Activated naive CD4-positive, alpha-beta T cell treated with anti-CD3 and anti-CD28 coated beads for 36 hours (primary cell): ENCODE measurements around the gene EPC2. TPM values are rescaled to one million over a fixed set of nuclear protein-coding genes. Genes with fewer than 3 reads are reported as not detected.

Experiments
- CTCF ChIA-PET: fragments of 350-600 bp; sonication (Branson Sonifier 250); formaldehyde crosslinking; loops from one replicate; lab custom pipeline; 2021; ENCODE audit warnings: antibody characterized with exemption; lab: Charles Lee
- DNase-seq: peaks from one replicate; pipeline ENCODE4 v3.0.0-alpha.2; 2020
- H3K27ac Mint-ChIP-seq: one replicate; pipeline ENCODE4 v1.8.0; 2021; ENCODE audit warnings: mild to moderate bottlenecking, mixed read lengths
- H3K27me3 Mint-ChIP-seq: one replicate; pipeline ENCODE4 v1.8.0; 2021; ENCODE audit warnings: low read depth, mixed read lengths
- H3K36me3 Mint-ChIP-seq: one replicate; pipeline ENCODE4 v1.8.0; 2021; ENCODE audit warnings: low read depth, mixed read lengths
- H3K4me1 Mint-ChIP-seq: one replicate; pipeline ENCODE4 v1.8.0; 2021; ENCODE audit warnings: low read depth, mixed read lengths
- H3K4me3 Mint-ChIP-seq: one replicate; pipeline ENCODE4 v1.8.0; 2021; ENCODE audit warnings: mild to moderate bottlenecking, moderate library complexity, mixed read lengths
- H3K9me3 Mint-ChIP-seq: one replicate; pipeline ENCODE4 v1.8.0; 2021; ENCODE audit warnings: mixed read lengths
- intact Hi-C: fragments of 100-400 bp; cut with micrococcal nuclease; formaldehyde crosslinking; loops from one replicate; pipeline ENCODE4 v1.15.1; 2023
- total RNA-seq, 2 experiments: library from RNA; stranded (reverse); gene quantifications; one replicate each; pipeline ENCODE4 v1.2.3, GENCODE V29; 2021

Gene EPC2
- total RNA-seq, 2 experiments from 2014 or later = 22.8 to 24.0 TPM

GRCh38 chr2:148716378-148716920, 71.9 kb downstream of the EPC2 start:
- H3K4me1 Mint-ChIP-seq = peaks cover 83% of the 10 kb centered on the region
- H3K27me3 Mint-ChIP-seq = no peaks in the 10 kb centered on the region
- no peak for DNase-seq
- peaks cover 8% of the 10 kb centered on the region for H3K9me3 Mint-ChIP-seq
- H3K27ac Mint-ChIP-seq = no peak overlapping the region
- peaks cover 29% of the 10 kb centered on the region for H3K36me3 Mint-ChIP-seq
- intact Hi-C loops = no loop called here
- H3K4me3 Mint-ChIP-seq = no peak overlapping the region
- CTCF ChIA-PET = no interaction called here

- Mint-ChIP-seq H3K36me3 (peaks cover 29% of the 10 kb centered on the region), H3K27ac (no peak overlapping the region), H3K4me3 (no peak overlapping the region), H3K27me3 (no peaks in the 10 kb centered on the region), H3K9me3 (peaks cover 8% of the 10 kb centered on the region), H3K4me1 (peaks cover 89% of the 10 kb centered on the region)
- intact Hi-C loops = no loop called here
- DNase-seq = no peak
- CTCF ChIA-PET = interaction anchor here (1.1 kb wide), 1 partner anchor 64 kb away, joined by 3 read pairs; no protein-coding TSS in a partner anchor
Observed at GRCh38 chr2:148718039-148718438, 73.5 kb downstream of the EPC2 start.

GRCh38 chr2:148719195-148719749, 74.7 kb downstream of the EPC2 start:
- DNase-seq = no peak
- Mint-ChIP-seq H3K27ac (no peak overlapping the region), H3K4me3 (no peak overlapping the region), H3K4me1 (peaks cover 87% of the 10 kb centered on the region), H3K27me3 (no peaks in the 10 kb centered on the region), H3K9me3 (peaks cover 6% of the 10 kb centered on the region), H3K36me3 (peaks cover 27% of the 10 kb centered on the region)
- CTCF ChIA-PET = interaction anchor here (1.4 kb wide), 1 partner anchor 210 kb away, joined by 3 read pairs; no protein-coding TSS in a partner anchor
- intact Hi-C loops = no loop called here

GRCh38 chr2:148719941-148720436, 75.4 kb downstream of the EPC2 start:
- Mint-ChIP-seq H3K9me3 (peaks cover 6% of the 10 kb centered on the region), H3K4me1 (peaks cover 88% of the 10 kb centered on the region), H3K27ac (peak overlapping the region; percentile 36), H3K4me3 (no peak overlapping the region), H3K36me3 (peaks cover 27% of the 10 kb centered on the region), H3K27me3 (no peaks in the 10 kb centered on the region)
- CTCF ChIA-PET = interaction anchor here (1.4 kb wide), 1 partner anchor 211 kb away, joined by 3 read pairs; no protein-coding TSS in a partner anchor
- DNase-seq = no peak
- intact Hi-C loops = loop anchor here (5.0 kb wide), 1 partner anchor 73 kb away; no protein-coding TSS in a partner anchor

GRCh38 chr2:148720501-148721001, 76.0 kb downstream of the EPC2 start:
- Mint-ChIP-seq H3K36me3 (peaks cover 23% of the 10 kb centered on the region), H3K4me3 (no peak overlapping the region), H3K27ac (peak overlapping the region; percentile 36), H3K9me3 (peaks cover 4% of the 10 kb centered on the region), H3K27me3 (no peaks in the 10 kb centered on the region), H3K4me1 (peaks cover 88% of the 10 kb centered on the region)
- intact Hi-C loops = loop anchor here (5.0 kb wide), 1 partner anchor 73 kb away; no protein-coding TSS in a partner anchor
- DNase-seq = peak; percentile 47
- CTCF ChIA-PET = interaction anchor here (1.4 kb wide), 1 partner anchor 211 kb away, joined by 3 read pairs; no protein-coding TSS in a partner anchor

- intact Hi-C loops = loop anchor here (5.0 kb wide), 1 partner anchor 74 kb away; no protein-coding TSS in a partner anchor
- peaks cover 24% of the 10 kb centered on the region for H3K36me3 Mint-ChIP-seq
- no peak overlapping the region for H3K27ac Mint-ChIP-seq
Observed at GRCh38 chr2:148721520-148721931, 77.0 kb downstream of the EPC2 start.

GRCh38 chr2:148721991-148722777, 77.6 kb downstream of the EPC2 start:
- CTCF ChIA-PET = no interaction called here
- DNase-seq = no peak

More at GRCh38 chr2:148721520-148721931, 77.0 kb downstream of the EPC2 start:
- CTCF ChIA-PET = interaction anchor here (0.6 kb wide), 2 partner anchors 16 to 51 kb away, joined by 3 to 5 read pairs; no protein-coding TSS in a partner anchor
- H3K27me3 Mint-ChIP-seq = no peaks in the 10 kb centered on the region
- DNase-seq = no peak
- H3K9me3 Mint-ChIP-seq = peaks cover 3% of the 10 kb centered on the region
- H3K4me3 Mint-ChIP-seq = no peak overlapping the region
- peaks cover 86% of the 10 kb centered on the region for H3K4me1 Mint-ChIP-seq

GRCh38 chr2:148725564-148725963, 81.0 kb downstream of the EPC2 start:
- Mint-ChIP-seq H3K4me3 (no peak overlapping the region), H3K27me3 (no peaks in the 10 kb centered on the region), H3K36me3 (peaks cover 15% of the 10 kb centered on the region), H3K9me3 (peaks cover 3% of the 10 kb centered on the region), H3K27ac (no peak overlapping the region), H3K4me1 (peaks cover 61% of the 10 kb centered on the region)
- intact Hi-C loops = no loop called here
- DNase-seq = no peak
- CTCF ChIA-PET = no interaction called here

More at GRCh38 chr2:148721991-148722777, 77.6 kb downstream of the EPC2 start:
- peaks cover 85% of the 10 kb centered on the region for H3K4me1 Mint-ChIP-seq
- no peak overlapping the region for H3K27ac Mint-ChIP-seq
- intact Hi-C loops = loop anchor here (5.0 kb wide), 1 partner anchor 75 kb away; no protein-coding TSS in a partner anchor
- no peaks in the 10 kb centered on the region for H3K27me3 Mint-ChIP-seq
- H3K9me3 Mint-ChIP-seq = peaks cover 6% of the 10 kb centered on the region
- H3K4me3 Mint-ChIP-seq = no peak overlapping the region
- H3K36me3 Mint-ChIP-seq = peaks cover 25% of the 10 kb centered on the region

GRCh38 chr2:148726228-148726627, 81.7 kb downstream of the EPC2 start:
- intact Hi-C loops = loop anchor here (1.0 kb wide), 1 partner anchor 24 kb away; no protein-coding TSS in a partner anchor
- CTCF ChIA-PET = no interaction called here

GRCh38 chr2:148730085-148730484, 85.5 kb downstream of the EPC2 start:
- H3K36me3 Mint-ChIP-seq = peaks cover 13% of the 10 kb centered on the region
- peaks cover 3% of the 10 kb centered on the region for H3K9me3 Mint-ChIP-seq
- no peak for DNase-seq
- no peak overlapping the region for H3K4me3 Mint-ChIP-seq
- peaks cover 28% of the 10 kb centered on the region for H3K4me1 Mint-ChIP-seq
- H3K27ac Mint-ChIP-seq = no peak overlapping the region
- intact Hi-C loops = no loop called here
- CTCF ChIA-PET = no interaction called here
- no peaks in the 10 kb centered on the region for H3K27me3 Mint-ChIP-seq

More at GRCh38 chr2:148726228-148726627, 81.7 kb downstream of the EPC2 start:
- Mint-ChIP-seq H3K4me1 (peaks cover 55% of the 10 kb centered on the region), H3K4me3 (no peak overlapping the region), H3K9me3 (peaks cover 3% of the 10 kb centered on the region), H3K27me3 (no peaks in the 10 kb centered on the region), H3K27ac (peak overlapping the region; percentile 10), H3K36me3 (peaks cover 13% of the 10 kb centered on the region)
- no peak for DNase-seq

GRCh38 chr2:148737742-148738141, 93.2 kb downstream of the EPC2 start:
- H3K27ac Mint-ChIP-seq = no peak overlapping the region
- CTCF ChIA-PET = no interaction called here
- intact Hi-C loops = loop anchor here (1.0 kb wide), 1 partner anchor 8 kb away; no protein-coding TSS in a partner anchor
- no peaks in the 10 kb centered on the region for H3K36me3 Mint-ChIP-seq
- H3K4me3 Mint-ChIP-seq = no peak overlapping the region
- DNase-seq = no peak
- H3K4me1 Mint-ChIP-seq = peaks cover 56% of the 10 kb centered on the region
- H3K9me3 Mint-ChIP-seq = no peaks in the 10 kb centered on the region
- H3K27me3 Mint-ChIP-seq = no peaks in the 10 kb centered on the region
